GM23338 (cell line): Measurements from ENCODE around the gene LATS2. TPM values are rescaled to one million over a fixed set of nuclear protein-coding genes. Genes with fewer than 3 reads are reported as not detected.

ENCODE experiments used
- ATAC-seq: fragments of 200-7000 bp; cut with Tn5 transposase; 3 replicates; pipeline ENCODE4 v1.9.1; 2020
- DNase-seq: peaks from one replicate; pipeline ENCODE4 v3.0.0-alpha.2; 2015; ENCODE audit warnings: low spot score
- H2AFZ ChIP-seq: fragments of 200-600 bp; sonication (generic); 2 replicates; pipeline ENCODE4 v1.8.0; 2016; ENCODE audit warnings: antibody characterized with exemption, mild to moderate bottlenecking, moderate library complexity
- H3F3A ChIP-seq: fragments of 200-600 bp; sonication (generic); replicated peaks from 2 replicates; pipeline ENCODE4 v1.8.0; 2017; ENCODE audit warnings: antibody characterized with exemption, mixed run types, low read depth
- H3K27ac ChIP-seq: fragments of 200-600 bp; sonication (generic); 2 replicates; pipeline ENCODE4 v1.6.1; 2016; ENCODE audit warnings: low read depth
- H3K27me3 ChIP-seq: fragments of 200-600 bp; sonication (generic); 2 replicates; pipeline ENCODE4 v1.8.0; 2016; ENCODE audit warnings: mild to moderate bottlenecking, mixed run types, moderate library complexity; ENCODE audit not compliant: insufficient read depth
- H3K36me3 ChIP-seq: fragments of 200-600 bp; sonication (generic); 2 replicates; pipeline ENCODE4 v1.8.0; 2016; ENCODE audit warnings: mild to moderate bottlenecking; ENCODE audit not compliant: insufficient read depth
- H3K4me1 ChIP-seq: fragments of 200-600 bp; sonication (generic); 2 replicates; pipeline ENCODE4 v1.8.0; 2016; ENCODE audit warnings: mild to moderate bottlenecking, moderate library complexity; ENCODE audit not compliant: insufficient read depth
- H3K4me2 ChIP-seq: fragments of 200-600 bp; sonication (generic); 2 replicates; pipeline ENCODE4 v1.7.1; 2017; ENCODE audit warnings: mixed run types
- H3K4me3 ChIP-seq: fragments of 200-600 bp; sonication (generic); 2 replicates; pipeline ENCODE4 v1.6.1; 2016; ENCODE audit warnings: mixed run types
- H3K79me2 ChIP-seq: fragments of 200-600 bp; sonication (generic); replicated peaks from 2 replicates; pipeline ENCODE4 v1.8.0; 2017; ENCODE audit warnings: mild to moderate bottlenecking; ENCODE audit not compliant: insufficient read depth
- H3K9me2 ChIP-seq: fragments of 200-600 bp; sonication (generic); 2 replicates; pipeline ENCODE4 v1.8.0; 2017; ENCODE audit not compliant: insufficient read depth
- H4K20me1 ChIP-seq: fragments of 200-600 bp; sonication (generic); replicated peaks from 2 replicates; pipeline ENCODE4 v1.8.0; 2017; ENCODE audit warnings: mild to moderate bottlenecking; ENCODE audit not compliant: insufficient read depth
- H3K27ac Mint-ChIP-seq: 2 replicates; pipeline ENCODE4 v1.8.0; 2020; ENCODE audit warnings: inconsistent platforms, mild to moderate bottlenecking, moderate library complexity, mixed read lengths
- H3K27me3 Mint-ChIP-seq: 3 replicates; pipeline ENCODE4 v1.8.0; 2022; ENCODE audit warnings: low read depth, mild to moderate bottlenecking, moderate library complexity, mixed read lengths, inconsistent platforms; ENCODE audit not compliant: insufficient read depth, poor library complexity
- H3K36me3 Mint-ChIP-seq: 3 replicates; pipeline ENCODE4 v1.8.0; 2021; ENCODE audit warnings: low read depth, mild to moderate bottlenecking, inconsistent platforms, moderate library complexity, mixed read lengths
- H3K4me1 Mint-ChIP-seq: 3 replicates; pipeline ENCODE4 v1.8.0; 2020; ENCODE audit warnings: mild to moderate bottlenecking, inconsistent platforms, mixed read lengths
- H3K4me3 Mint-ChIP-seq: 3 replicates; pipeline ENCODE4 v1.8.0; 2021; ENCODE audit warnings: moderate library complexity, mild to moderate bottlenecking, inconsistent platforms, mixed read lengths
- H3K9me3 Mint-ChIP-seq: 3 replicates; pipeline ENCODE4 v1.8.0; 2020; ENCODE audit warnings: moderate library complexity, mild to moderate bottlenecking, inconsistent platforms, mixed read lengths
- CREB1 ChIP-seq: fragments of 250-450 bp; sonication (Bioruptor Pico); IDR thresholded peaks from 2 replicates; pipeline ENCODE4 v1.5.0; 2020; ENCODE audit warnings: low read depth, mild to moderate bottlenecking, moderate library complexity
- CTCF ChIP-seq, 2 experiments: fragments of 200-600 bp in 1 of 2; sonication (generic) in 1 of 2; conservative IDR thresholded peaks; 2 replicates each; pipeline versions ENCODE4 v1.5.1 to v1.6.1; 2016 to 2017; ENCODE audit warnings: antibody characterized with exemption in 2 of 2, low read depth in 2 of 2, mild to moderate bottlenecking in 2 of 2, moderate library complexity in 1 of 2
- ETS1 ChIP-seq: IDR thresholded peaks from 2 replicates; pipeline ENCODE4 v1.6.1; 2016; ENCODE audit warnings: antibody characterized with exemption
- EZH2 ChIP-seq: fragments of 200-600 bp; sonication (generic); IDR thresholded peaks from one replicate; pipeline ENCODE4 v1.8.0; 2017; ENCODE audit warnings: antibody characterized with exemption, mild to moderate bottlenecking, low read depth; ENCODE audit not compliant: unreplicated experiment
- EZH2phosphoT487 ChIP-seq: fragments of 200-600 bp; sonication (generic); IDR thresholded peaks from one replicate; pipeline ENCODE4 v1.8.1; 2018; ENCODE audit warnings: antibody characterized with exemption; ENCODE audit not compliant: unreplicated experiment
- JUNB ChIP-seq: IDR thresholded peaks from one replicate; pipeline ENCODE4 v1.6.1; 2016; ENCODE audit warnings: antibody characterized with exemption; ENCODE audit not compliant: unreplicated experiment
- NANOG ChIP-seq: IDR thresholded peaks from 2 replicates; pipeline ENCODE4 v1.6.1; 2016; ENCODE audit warnings: antibody characterized with exemption, borderline replicate concordance
- POLR2AphosphoS5 ChIP-seq: IDR thresholded peaks from 2 replicates; pipeline ENCODE4 v1.6.1; 2016; ENCODE audit warnings: antibody characterized with exemption, low read depth
- STAT1 ChIP-seq: IDR thresholded peaks from one replicate; pipeline ENCODE4 v1.6.1; 2016; ENCODE audit warnings: antibody characterized with exemption; ENCODE audit not compliant: unreplicated experiment
- ZNF114 ChIP-seq: fragments of 250-450 bp; sonication (Bioruptor Pico); IDR thresholded peaks from 2 replicates; pipeline ENCODE4 v1.5.0; 2020; ENCODE audit warnings: mild to moderate bottlenecking, moderate library complexity
- ZNF331 ChIP-seq: fragments of 250-450 bp; sonication (Bioruptor Pico); IDR thresholded peaks from 2 replicates; pipeline ENCODE4 v1.5.0; 2020; ENCODE audit warnings: low read depth, mild to moderate bottlenecking, moderate library complexity
- ZNF462 ChIP-seq: fragments of 250-450 bp; sonication (Bioruptor Pico); IDR thresholded peaks from 2 replicates; pipeline ENCODE4 v1.5.0; 2020; ENCODE audit warnings: mild to moderate bottlenecking, moderate library complexity
- polyA plus RNA-seq: library from polyadenylated mRNA; unstranded; fragments of >200 nt; fragmentation: Nextera tagmentation; extraction: Ambion mirVana; gene quantifications from 2 replicates; pipeline ENCODE4 v1.2.1, GENCODE V29; 2016
- total RNA-seq: library from RNA; depleted of rRNA; stranded (reverse); fragments of >200 nt; shearing (Covaris generic); gene quantifications from 2 replicates; pipeline ENCODE4 v1.2.3, GENCODE V29; 2014
- TF ChIP-seq, protein P1 (sequence below): IDR thresholded peaks from one replicate; pipeline ENCODE4 v1.6.1; 2018; ENCODE audit warnings: antibody characterized with exemption; ENCODE audit not compliant: unreplicated experiment

The LATS2 gene
- total and polyA plus RNA-seq, 2 experiments from 2014 or later: 10.5 to 25.4 TPM

DNA sequence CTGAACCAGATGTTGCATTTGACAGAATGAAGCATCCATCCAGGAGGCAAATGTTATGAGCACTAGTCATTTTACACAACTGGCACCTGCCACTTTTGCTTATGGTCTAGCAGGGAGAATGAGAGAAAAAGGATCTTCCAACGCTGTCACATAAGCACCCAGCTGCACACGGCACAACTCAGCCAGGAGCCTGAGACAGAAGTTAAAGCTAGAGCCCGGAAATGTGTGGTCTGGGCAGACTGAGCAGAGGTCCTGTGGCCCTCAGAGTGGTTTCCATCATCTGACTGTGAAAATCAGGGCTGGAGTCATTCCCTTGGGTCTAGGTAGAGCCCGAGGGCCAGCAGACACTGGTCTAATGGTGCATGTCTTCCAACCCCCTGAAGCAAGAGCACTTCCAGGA lies 80.5 kb downstream of the LATS2 start:
- no peaks in the 10 kb centered on the region for H3K27me3 Mint-ChIP-seq
- no peaks in the 10 kb centered on the region for H3K4me1 Mint-ChIP-seq
- TF ChIP-seq, protein P1, sequence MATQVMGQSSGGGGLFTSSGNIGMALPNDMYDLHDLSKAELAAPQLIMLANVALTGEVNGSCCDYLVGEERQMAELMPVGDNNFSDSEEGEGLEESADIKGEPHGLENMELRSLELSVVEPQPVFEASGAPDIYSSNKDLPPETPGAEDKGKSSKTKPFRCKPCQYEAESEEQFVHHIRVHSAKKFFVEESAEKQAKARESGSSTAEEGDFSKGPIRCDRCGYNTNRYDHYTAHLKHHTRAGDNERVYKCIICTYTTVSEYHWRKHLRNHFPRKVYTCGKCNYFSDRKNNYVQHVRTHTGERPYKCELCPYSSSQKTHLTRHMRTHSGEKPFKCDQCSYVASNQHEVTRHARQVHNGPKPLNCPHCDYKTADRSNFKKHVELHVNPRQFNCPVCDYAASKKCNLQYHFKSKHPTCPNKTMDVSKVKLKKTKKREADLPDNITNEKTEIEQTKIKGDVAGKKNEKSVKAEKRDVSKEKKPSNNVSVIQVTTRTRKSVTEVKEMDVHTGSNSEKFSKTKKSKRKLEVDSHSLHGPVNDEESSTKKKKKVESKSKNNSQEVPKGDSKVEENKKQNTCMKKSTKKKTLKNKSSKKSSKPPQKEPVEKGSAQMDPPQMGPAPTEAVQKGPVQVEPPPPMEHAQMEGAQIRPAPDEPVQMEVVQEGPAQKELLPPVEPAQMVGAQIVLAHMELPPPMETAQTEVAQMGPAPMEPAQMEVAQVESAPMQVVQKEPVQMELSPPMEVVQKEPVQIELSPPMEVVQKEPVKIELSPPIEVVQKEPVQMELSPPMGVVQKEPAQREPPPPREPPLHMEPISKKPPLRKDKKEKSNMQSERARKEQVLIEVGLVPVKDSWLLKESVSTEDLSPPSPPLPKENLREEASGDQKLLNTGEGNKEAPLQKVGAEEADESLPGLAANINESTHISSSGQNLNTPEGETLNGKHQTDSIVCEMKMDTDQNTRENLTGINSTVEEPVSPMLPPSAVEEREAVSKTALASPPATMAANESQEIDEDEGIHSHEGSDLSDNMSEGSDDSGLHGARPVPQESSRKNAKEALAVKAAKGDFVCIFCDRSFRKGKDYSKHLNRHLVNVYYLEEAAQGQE: no peak
- TF ChIP-seq NANOG (no peak), CREB1 (CRISPR knock-in tag) (no peak), ETS1 (no peak), JUNB (no peak), ZNF331 (no peak), ZNF114 (CRISPR knock-in tag) (no peak), POLR2AphosphoS5 (no peak), EZH2phosphoT487 (no peak), STAT1 (no peak), ZNF462 (no peak), EZH2 (no peak), CTCF (conservative IDR thresholded peaks at IDR 0.05; ENCODE audit: low read depth in 2 of 2) (no peak)
- no peaks in the 10 kb centered on the region for H3K9me2 ChIP-seq
- H3K27ac ChIP-seq: no peak overlapping the region
- H3K4me2 ChIP-seq: no peak overlapping the region
- H3F3A ChIP-seq: 0 out of 2 replicates have a peak, but pooled peaks cover 2% of the 10 kb centered on the region
- DNase-seq: no peak
- peaks cover 24% of the 10 kb centered on the region for H3K79me2 ChIP-seq
- H3K4me3 ChIP-seq: no peak overlapping the region
- no peak overlapping the region for H3K4me3 Mint-ChIP-seq
- H2AFZ ChIP-seq: no peak overlapping the region
- peaks cover 8% of the 10 kb centered on the region for H4K20me1 ChIP-seq
- no peaks in the 10 kb centered on the region for H3K27me3 ChIP-seq
- ATAC-seq: no peak
- H3K27ac Mint-ChIP-seq: no peak overlapping the region
- H3K36me3 Mint-ChIP-seq: peaks cover 54% of the 10 kb centered on the region
- no peaks in the 10 kb centered on the region for H3K4me1 ChIP-seq
- H3K9me3 Mint-ChIP-seq: no peaks in the 10 kb centered on the region
- H3K36me3 ChIP-seq: peaks cover 42% of the 10 kb centered on the region
